ENCODE data around the gene MAD1L1.
A peak's percentile ranks its signal among the peaks of the same experiment; 100 is the strongest.

MAD1L1 gene

DNA sequence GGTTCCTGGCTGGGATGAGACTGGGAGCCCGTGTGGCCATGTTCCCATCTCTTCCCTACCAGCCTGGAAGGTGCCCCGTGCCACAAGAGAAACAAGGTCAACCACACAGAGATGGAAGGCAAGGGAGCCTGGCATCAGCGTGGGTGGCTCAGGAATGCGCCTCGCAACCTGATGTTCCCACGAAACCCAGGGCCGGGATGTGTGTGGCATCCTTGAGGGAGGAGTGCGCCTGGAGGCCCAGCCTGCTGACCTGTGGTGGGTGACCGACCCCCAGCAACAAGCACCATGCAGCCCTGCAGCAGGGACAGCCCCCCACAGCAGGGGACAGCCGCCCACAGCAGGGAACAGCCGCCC, 295.5 kb downstream of the MAD1L1 start:
- H3K14ac ChIP-seq (ENCODE audit: low read length in 2 of 2): no peak overlapping the region
- H3K9me3 ChIP-seq (ENCODE audit: control insufficient read depth, low read length): no peaks in the 10 kb centered on the region
- H3K9ac ChIP-seq (ENCODE audit: low read length): no peak overlapping the region
- H2BK120ac ChIP-seq (ENCODE audit: low read depth, low read length): no peak overlapping the region
- no peak overlapping the region for H2BK15ac ChIP-seq (ENCODE audit: low read depth, poor library complexity, severe bottlenecking)
- H3K18ac ChIP-seq (ENCODE audit: low read depth in 1 of 2, low read length in 2 of 2): no peak overlapping the region
- no peak overlapping the region for H2AK5ac ChIP-seq (ENCODE audit: low read length, severe bottlenecking)
- no peak overlapping the region for H2BK12ac ChIP-seq (ENCODE audit: low read length in 2 of 2)
- no peak overlapping the region for H3K23ac ChIP-seq (ENCODE audit: low read length in 2 of 2)
- H3K27ac ChIP-seq (ENCODE audit: low read length, poor library complexity, severe bottlenecking): no peak overlapping the region
- WGBS: 95% methylated on average over 9 of the region's 11 CpGs
- H3K27me3 ChIP-seq (ENCODE audit: control insufficient read depth in 1 of 2, insufficient read depth in 1 of 2, low read length in 2 of 2): no peaks in the 10 kb centered on the region
- H3K36me3 ChIP-seq (ENCODE audit: control insufficient read depth in 1 of 2, insufficient read depth in 2 of 2, low read depth in 1 of 2, low read length in 2 of 2): peaks cover 0 to 23% of the 10 kb centered on the region in 2 experiments
- DNase-seq: no peak
- no peak overlapping the region for H3K4me2 ChIP-seq (ENCODE audit: low read length, poor library complexity, severe bottlenecking)
- H3K4me1 ChIP-seq (ENCODE audit: control insufficient read depth, insufficient read depth, low read depth, low read length): peaks cover 35% of the 10 kb centered on the region
- H4K8ac ChIP-seq (ENCODE audit: low read length): no peak overlapping the region
- H3K79me1 ChIP-seq (replicated peaks; ENCODE audit: low read length, poor library complexity, severe bottlenecking): peaks cover 17% of the 10 kb centered on the region
- H2AFZ ChIP-seq (ENCODE audit: low read depth, low read length): no peak overlapping the region
- no peak overlapping the region for H2BK5ac ChIP-seq (ENCODE audit: low read depth, low read length, poor library complexity, severe bottlenecking)
- no peak overlapping the region for H3K4ac ChIP-seq (ENCODE audit: low read depth in 1 of 2, low read length in 2 of 2)
- no peak overlapping the region for H3K4me3 ChIP-seq (ENCODE audit: insufficient read depth in 1 of 2, low read depth in 1 of 2, low read length in 2 of 2)
- H4K91ac ChIP-seq (ENCODE audit: low read length): no peak overlapping the region

DNA sequence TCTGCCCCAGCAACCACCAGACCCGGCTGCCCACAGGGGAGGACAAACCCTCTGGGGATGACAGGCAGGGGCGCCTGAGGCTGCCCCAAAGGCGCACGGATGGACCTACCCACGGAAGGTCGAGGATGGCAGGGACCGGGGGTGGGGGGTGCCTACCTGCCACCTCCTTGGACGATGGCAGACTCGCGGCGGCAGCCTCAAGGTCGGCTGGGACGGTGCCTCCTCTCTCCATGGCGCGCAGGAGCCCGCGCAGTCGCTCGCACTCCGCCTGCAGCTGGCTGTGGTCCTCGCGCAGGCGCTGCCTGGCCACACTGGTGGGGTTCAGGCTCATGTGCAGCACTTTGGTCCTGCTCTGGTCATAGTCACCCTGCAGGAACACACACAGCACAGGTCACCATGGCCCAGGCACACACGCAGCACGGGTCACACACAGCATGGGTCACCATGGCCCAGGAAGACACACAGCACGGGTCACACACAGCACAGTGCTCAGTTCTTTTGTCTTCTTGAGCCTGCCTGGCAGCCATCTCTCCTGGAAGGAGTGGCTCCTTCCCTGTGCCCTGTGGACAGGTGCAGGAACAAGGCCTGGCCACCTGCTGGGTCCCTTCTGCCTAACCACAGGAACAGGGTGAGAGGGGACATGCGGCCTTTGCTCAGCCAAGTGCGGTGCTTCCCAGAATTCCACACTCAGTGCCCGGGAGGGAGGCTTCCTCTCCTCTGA, 296.1 kb downstream of the MAD1L1 start:
- Histone ChIP-seq H3K4ac (ENCODE audit: low read depth in 1 of 2, low read length in 2 of 2) (no peak overlapping the region), H3K4me2 (ENCODE audit: low read length, poor library complexity, severe bottlenecking) (no peak overlapping the region), H2BK15ac (ENCODE audit: low read depth, poor library complexity, severe bottlenecking) (no peak overlapping the region), H2AK5ac (ENCODE audit: low read length, severe bottlenecking) (no peak overlapping the region), H3K18ac (ENCODE audit: low read depth in 1 of 2, low read length in 2 of 2) (no peak overlapping the region), H3K36me3 (ENCODE audit: control insufficient read depth in 1 of 2, insufficient read depth in 2 of 2, low read depth in 1 of 2, low read length in 2 of 2) (peaks cover 0 to 28% of the 10 kb centered on the region in 2 experiments), H4K8ac (ENCODE audit: low read length) (no peak overlapping the region), H3K9ac (ENCODE audit: low read length) (no peak overlapping the region), H4K91ac (ENCODE audit: low read length) (no peak overlapping the region), H2BK120ac (ENCODE audit: low read depth, low read length) (no peak overlapping the region), H3K79me1 (replicated peaks; ENCODE audit: low read length, poor library complexity, severe bottlenecking) (peaks cover 20% of the 10 kb centered on the region), H3K23ac (ENCODE audit: low read length in 2 of 2) (peak overlapping the region in 1 of 2 experiments; percentile 43), H3K4me1 (ENCODE audit: control insufficient read depth, insufficient read depth, low read depth, low read length) (peaks cover 37% of the 10 kb centered on the region), H2BK12ac (ENCODE audit: low read length in 2 of 2) (no peak overlapping the region), H3K4me3 (ENCODE audit: insufficient read depth in 1 of 2, low read depth in 1 of 2, low read length in 2 of 2) (no peak overlapping the region), H3K27ac (ENCODE audit: low read length, poor library complexity, severe bottlenecking) (no peak overlapping the region), H2AFZ (ENCODE audit: low read depth, low read length) (no peak overlapping the region), H2BK5ac (ENCODE audit: low read depth, low read length, poor library complexity, severe bottlenecking) (no peak overlapping the region), H3K27me3 (ENCODE audit: control insufficient read depth in 1 of 2, insufficient read depth in 1 of 2, low read length in 2 of 2) (no peaks in the 10 kb centered on the region), H3K14ac (ENCODE audit: low read length in 2 of 2) (no peak overlapping the region), H3K9me3 (ENCODE audit: control insufficient read depth, low read length) (no peaks in the 10 kb centered on the region)
- DNase-seq: no peak
- WGBS: 92% methylated on average over 29 of the region's 29 CpGs

DNA sequence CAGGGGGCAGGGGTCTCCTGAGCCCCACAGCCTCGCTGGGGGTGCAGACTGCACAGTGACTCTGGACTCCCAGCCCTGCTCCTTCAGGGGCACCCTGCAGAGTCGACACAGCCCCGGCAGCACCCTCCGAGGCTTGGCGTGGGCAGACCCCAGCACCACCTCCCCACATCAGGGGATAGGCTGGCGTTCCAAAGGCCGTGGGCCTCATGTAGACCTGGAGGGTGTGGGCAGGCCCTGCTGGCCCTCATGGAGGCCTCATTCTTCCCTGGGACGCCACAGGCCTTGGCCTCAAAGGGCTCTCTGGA, 296.8 kb downstream of the MAD1L1 start:
- no peak overlapping the region for H3K4ac ChIP-seq (ENCODE audit: low read depth in 1 of 2, low read length in 2 of 2)
- no peaks in the 10 kb centered on the region for H3K27me3 ChIP-seq (ENCODE audit: control insufficient read depth in 1 of 2, insufficient read depth in 1 of 2, low read length in 2 of 2)
- no peak overlapping the region for H4K8ac ChIP-seq (ENCODE audit: low read length)
- no peak overlapping the region for H2BK5ac ChIP-seq (ENCODE audit: low read depth, low read length, poor library complexity, severe bottlenecking)
- no peak overlapping the region for H2BK120ac ChIP-seq (ENCODE audit: low read depth, low read length)
- H3K4me1 ChIP-seq (ENCODE audit: control insufficient read depth, insufficient read depth, low read depth, low read length): peaks cover 41% of the 10 kb centered on the region
- H4K91ac ChIP-seq (ENCODE audit: low read length): no peak overlapping the region
- H3K27ac ChIP-seq (ENCODE audit: low read length, poor library complexity, severe bottlenecking): no peak overlapping the region
- H3K79me1 ChIP-seq (replicated peaks; ENCODE audit: low read length, poor library complexity, severe bottlenecking): peaks cover 21% of the 10 kb centered on the region
- no peak overlapping the region for H3K18ac ChIP-seq (ENCODE audit: low read depth in 1 of 2, low read length in 2 of 2)
- 94% methylated on average over 8 of the region's 8 CpGs for WGBS
- H3K9me3 ChIP-seq (ENCODE audit: control insufficient read depth, low read length): no peaks in the 10 kb centered on the region
- DNase-seq: no peak
- no peak overlapping the region for H3K4me2 ChIP-seq (ENCODE audit: low read length, poor library complexity, severe bottlenecking)
- no peak overlapping the region for H3K4me3 ChIP-seq (ENCODE audit: insufficient read depth in 1 of 2, low read depth in 1 of 2, low read length in 2 of 2)
- H3K36me3 ChIP-seq (ENCODE audit: control insufficient read depth in 1 of 2, insufficient read depth in 2 of 2, low read depth in 1 of 2, low read length in 2 of 2): peaks cover 0 to 26% of the 10 kb centered on the region in 2 experiments
- no peak overlapping the region for H3K14ac ChIP-seq (ENCODE audit: low read length in 2 of 2)
- no peak overlapping the region for H2BK15ac ChIP-seq (ENCODE audit: low read depth, poor library complexity, severe bottlenecking)
- H3K9ac ChIP-seq (ENCODE audit: low read length): no peak overlapping the region
- no peak overlapping the region for H2BK12ac ChIP-seq (ENCODE audit: low read length in 2 of 2)
- H2AFZ ChIP-seq (ENCODE audit: low read depth, low read length): no peak overlapping the region
- no peak overlapping the region for H3K23ac ChIP-seq (ENCODE audit: low read length in 2 of 2)
- no peak overlapping the region for H2AK5ac ChIP-seq (ENCODE audit: low read length, severe bottlenecking)

DNA sequence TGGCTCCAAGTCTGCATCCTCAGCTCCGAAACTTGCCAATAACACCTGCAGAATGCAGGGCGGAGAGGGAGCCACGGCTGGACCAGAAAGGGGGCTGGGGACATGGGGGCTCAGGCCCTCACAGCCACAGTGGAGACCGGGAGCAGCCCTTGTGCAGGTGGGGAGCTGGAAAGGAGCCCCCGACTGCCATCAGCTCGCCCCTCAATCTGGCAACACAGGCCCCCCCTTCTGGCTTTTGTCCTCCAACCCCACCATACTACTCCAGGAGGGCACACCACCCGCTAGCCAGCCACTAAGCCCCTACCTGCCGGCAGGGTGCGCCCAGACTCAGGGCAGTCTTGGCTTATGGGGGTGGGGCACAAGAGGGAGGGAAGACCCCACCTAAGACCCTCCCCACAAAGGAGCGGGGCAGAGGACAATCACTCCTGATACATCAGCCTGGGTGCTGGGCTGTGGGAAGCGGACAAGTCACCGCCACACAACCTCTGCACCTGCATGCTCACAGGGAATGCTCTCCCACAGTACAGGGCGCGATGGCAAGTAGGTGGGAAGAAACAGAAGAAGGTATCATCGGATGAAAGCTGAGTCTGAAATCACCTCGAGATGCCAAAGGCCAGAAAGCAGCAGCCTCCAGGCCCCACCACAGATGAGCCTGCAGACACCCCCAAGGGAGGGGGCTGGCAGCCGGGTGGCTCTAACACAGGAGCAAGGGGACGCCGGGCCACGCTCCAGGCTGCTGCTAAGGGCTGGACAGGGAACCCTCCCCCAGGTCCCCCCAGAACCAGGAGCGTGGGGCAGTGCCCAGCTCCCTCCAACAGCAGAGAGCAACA, 297.4 kb downstream of the MAD1L1 start:
- H3K18ac ChIP-seq (ENCODE audit: low read depth in 1 of 2, low read length in 2 of 2): no peak overlapping the region
- H3K9me3 ChIP-seq (ENCODE audit: control insufficient read depth, low read length): no peaks in the 10 kb centered on the region
- DNase-seq: no peak
- no peak overlapping the region for H3K9ac ChIP-seq (ENCODE audit: low read length)
- H3K4me1 ChIP-seq (ENCODE audit: control insufficient read depth, insufficient read depth, low read depth, low read length): peaks cover 39% of the 10 kb centered on the region
- no peak overlapping the region for H3K4me3 ChIP-seq (ENCODE audit: insufficient read depth in 1 of 2, low read depth in 1 of 2, low read length in 2 of 2)
- no peak overlapping the region for H2AK5ac ChIP-seq (ENCODE audit: low read length, severe bottlenecking)
- no peak overlapping the region for H2BK15ac ChIP-seq (ENCODE audit: low read depth, poor library complexity, severe bottlenecking)
- H4K8ac ChIP-seq (ENCODE audit: low read length): no peak overlapping the region
- H2BK5ac ChIP-seq (ENCODE audit: low read depth, low read length, poor library complexity, severe bottlenecking): no peak overlapping the region
- 97% methylated on average over 19 of the region's 21 CpGs for WGBS
- H2AFZ ChIP-seq (ENCODE audit: low read depth, low read length): no peak overlapping the region
- H2BK12ac ChIP-seq (ENCODE audit: low read length in 2 of 2): no peak overlapping the region
- H4K91ac ChIP-seq (ENCODE audit: low read length): no peak overlapping the region
- H3K23ac ChIP-seq (ENCODE audit: low read length in 2 of 2): no peak overlapping the region
- no peaks in the 10 kb centered on the region for H3K27me3 ChIP-seq (ENCODE audit: control insufficient read depth in 1 of 2, insufficient read depth in 1 of 2, low read length in 2 of 2)
- H3K27ac ChIP-seq (ENCODE audit: low read length, poor library complexity, severe bottlenecking): no peak overlapping the region
- H3K4ac ChIP-seq (ENCODE audit: low read depth in 1 of 2, low read length in 2 of 2): no peak overlapping the region
- H2BK120ac ChIP-seq (ENCODE audit: low read depth, low read length): no peak overlapping the region
- peak overlapping the region in 1 of 2 experiments; percentile 56 for H3K14ac ChIP-seq (ENCODE audit: low read length in 2 of 2)
- H3K36me3 ChIP-seq (ENCODE audit: control insufficient read depth in 1 of 2, insufficient read depth in 2 of 2, low read depth in 1 of 2, low read length in 2 of 2): peaks cover 0 to 26% of the 10 kb centered on the region in 2 experiments
- H3K4me2 ChIP-seq (ENCODE audit: low read length, poor library complexity, severe bottlenecking): no peak overlapping the region
- H3K79me1 ChIP-seq (replicated peaks; ENCODE audit: low read length, poor library complexity, severe bottlenecking): peaks cover 21% of the 10 kb centered on the region

Measured in mesenchymal stem cell (in vitro differentiated cells and primary cell).